H1 (cell line): ENCODE data around the gene CDKN2AIP. TPM values are rescaled to one million over a fixed set of nuclear protein-coding genes. Genes with fewer than 3 reads are reported as not detected.

Experiments used
- CHD7 ChIP-seq: fragments of 300-600 bp; sonication (generic); IDR thresholded peaks from 2 replicates; pipeline ENCODE4 v1.7.1; 2012; ENCODE audit warnings: low read length, moderate library complexity, mild to moderate bottlenecking, inconsistent platforms; ENCODE audit not compliant: insufficient replicate concordance
- HDAC6 ChIP-seq: IDR thresholded peaks from one replicate; pipeline ENCODE4 v1.7.1; 2012; ENCODE audit warnings: low read depth, mild to moderate bottlenecking, inconsistent platforms, low read length, moderate library complexity
- RXRA ChIP-seq: IDR thresholded peaks from 2 replicates; pipeline ENCODE4 v1.6.1; 2011; ENCODE audit warnings: low read depth, mild to moderate bottlenecking, low read length, moderate library complexity; ENCODE audit not compliant: insufficient read depth
- SAP30 ChIP-seq: fragments of 300-600 bp; sonication (generic); IDR thresholded peaks from 2 replicates; pipeline ENCODE4 v1.7.1; 2012; ENCODE audit warnings: low read length, moderate library complexity, mild to moderate bottlenecking, inconsistent platforms; ENCODE audit not compliant: insufficient read depth, insufficient replicate concordance
- SIN3A ChIP-seq, 2 experiments: IDR thresholded peaks in 1 of 2; conservative IDR thresholded peaks in 1 of 2; 2 replicates each; pipeline ENCODE4 v1.6.1; 2011 to 2012; ENCODE audit warnings: low read length in 2 of 2, improper control_type of control experiment in 1 of 2, low read depth in 1 of 2, mild to moderate bottlenecking in 1 of 2
- TAF7 ChIP-seq: optimal IDR thresholded peaks from 2 replicates; pipeline ENCODE3; 2011; ENCODE audit warnings: low read depth, mild to moderate bottlenecking, inconsistent platforms, low read length, moderate library complexity, borderline replicate concordance
- polyA plus RNA-seq, 7 experiments: library from polyadenylated mRNA; depleted of rRNA in 3 of 7; stranded (reverse) in 5 of 7; unstranded in 2 of 7; fragments of >200 nt in 5 of 7; fragments of 200-250 nt in 2 of 7; gene quantifications; 1 replicate in 5 of 7; 2 replicates in 1 of 7; 4 replicates in 1 of 7; pipeline versions ENCODE4 v1.2.1 to v1.2.3, GENCODE V29; 2011 to 2013; ENCODE audit warnings: missing spikeins in 2 of 7, mixed read lengths in 2 of 7
- total RNA-seq: library from RNA; stranded (reverse); fragmentation: NEBNext Ultra II Directional; extraction: Animal tissue kit (Norgen Biotek cat#: 25700); gene quantifications from 2 replicates; pipeline ENCODE4 v1.2.1, GENCODE V29; 2021
- TF ChIP-seq, protein P1 (sequence below): IDR thresholded peaks from 2 replicates; pipeline ENCODE4 v1.6.1; 2012; ENCODE audit warnings: inconsistent platforms

Gene CDKN2AIP
- total and polyA plus RNA-seq, 2 of the 8 experiments (the other 6 are each of a cell fraction or from before 2014, with no cell fraction given), result 6.0 to 14.0 TPM

GRCh38 chr4:183449193-183449882 lies 4.9 kb downstream of the CDKN2AIP start (continued):
- no peak for TF ChIP-seq RXRA
- no peak for TF ChIP-seq SIN3A (conservative IDR thresholded peaks at IDR 0.05 in 1 of 2, IDR thresholded peaks at IDR 0.05 in 1 of 2; ENCODE audit: low read depth in 1 of 2, low read length in 2 of 2)
- no peak for TF ChIP-seq HDAC6
- no peak for TF ChIP-seq SAP30
- TF ChIP-seq, protein P1, sequence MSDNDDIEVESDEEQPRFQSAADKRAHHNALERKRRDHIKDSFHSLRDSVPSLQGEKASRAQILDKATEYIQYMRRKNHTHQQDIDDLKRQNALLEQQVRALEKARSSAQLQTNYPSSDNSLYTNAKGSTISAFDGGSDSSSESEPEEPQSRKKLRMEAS, result no peak
- no peak for TF ChIP-seq CHD7
- TF ChIP-seq TAF7, result no peak
- TF ChIP-seq, all 59 proteins: peak for 0
